HG03354 (cell line): ENCODE results near the gene SLC19A1.

Experiments used
- ATAC-seq: cut with Tn5 transposase; IDR thresholded peaks from one replicate; pipeline ENCODE4 v1.9.1; 2021; ENCODE audit warnings: mild to moderate bottlenecking; ENCODE audit not compliant: unreplicated experiment, poor library complexity, severe bottlenecking

SLC19A1 gene

DNA sequence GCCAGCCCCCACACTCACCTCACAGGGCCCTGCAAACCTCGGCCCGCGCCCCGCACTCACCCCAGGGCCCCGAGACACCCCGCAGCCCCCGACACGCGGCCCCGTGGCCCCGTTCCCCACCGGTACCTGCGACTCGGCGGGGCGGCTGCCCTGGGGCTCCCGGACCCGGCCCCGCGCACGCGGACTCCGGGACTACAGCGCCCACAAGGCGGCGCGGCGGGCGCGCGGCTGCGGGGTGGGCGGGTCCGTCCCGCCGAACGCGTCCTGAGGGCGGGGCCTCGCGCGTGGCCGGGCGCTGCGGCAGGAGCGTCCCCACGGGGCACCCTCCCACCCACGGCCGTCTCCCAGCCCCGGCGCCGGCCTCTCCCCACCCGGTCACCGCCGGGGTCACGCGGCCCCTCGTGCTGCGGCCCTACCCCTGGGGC is at the start of gene SLC19A1:
TSS of gene SLC19A1 (minus strand) at position 199 of the 425 bp plus-strand sequence. CDS start 4,481 bp downstream, outside the sequence.
- peak; percentile 69 for ATAC-seq

DNA sequence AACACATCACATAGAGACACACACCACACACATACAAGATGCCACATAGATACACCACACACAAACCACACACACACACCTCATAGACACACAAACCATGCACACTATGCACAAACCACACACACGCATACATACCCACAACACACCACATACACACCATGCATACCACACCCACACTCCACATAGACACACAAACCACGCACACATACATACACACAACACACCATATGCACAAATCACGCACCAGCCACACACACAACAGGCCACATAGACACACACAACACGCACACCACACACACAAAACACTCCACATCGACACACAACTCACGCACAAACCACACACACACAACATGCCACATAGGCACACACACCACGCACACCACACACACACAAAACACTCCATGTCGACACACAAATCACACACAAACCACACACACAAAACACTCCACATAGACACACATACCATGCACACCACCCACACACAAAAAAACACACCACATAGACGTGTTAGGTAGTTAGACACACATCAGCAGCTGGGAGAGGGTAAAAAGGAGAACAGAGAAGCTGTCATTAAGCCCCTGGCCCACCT is 49.5 kb upstream of the SLC19A1 start:
- ATAC-seq, result no peak

DNA sequence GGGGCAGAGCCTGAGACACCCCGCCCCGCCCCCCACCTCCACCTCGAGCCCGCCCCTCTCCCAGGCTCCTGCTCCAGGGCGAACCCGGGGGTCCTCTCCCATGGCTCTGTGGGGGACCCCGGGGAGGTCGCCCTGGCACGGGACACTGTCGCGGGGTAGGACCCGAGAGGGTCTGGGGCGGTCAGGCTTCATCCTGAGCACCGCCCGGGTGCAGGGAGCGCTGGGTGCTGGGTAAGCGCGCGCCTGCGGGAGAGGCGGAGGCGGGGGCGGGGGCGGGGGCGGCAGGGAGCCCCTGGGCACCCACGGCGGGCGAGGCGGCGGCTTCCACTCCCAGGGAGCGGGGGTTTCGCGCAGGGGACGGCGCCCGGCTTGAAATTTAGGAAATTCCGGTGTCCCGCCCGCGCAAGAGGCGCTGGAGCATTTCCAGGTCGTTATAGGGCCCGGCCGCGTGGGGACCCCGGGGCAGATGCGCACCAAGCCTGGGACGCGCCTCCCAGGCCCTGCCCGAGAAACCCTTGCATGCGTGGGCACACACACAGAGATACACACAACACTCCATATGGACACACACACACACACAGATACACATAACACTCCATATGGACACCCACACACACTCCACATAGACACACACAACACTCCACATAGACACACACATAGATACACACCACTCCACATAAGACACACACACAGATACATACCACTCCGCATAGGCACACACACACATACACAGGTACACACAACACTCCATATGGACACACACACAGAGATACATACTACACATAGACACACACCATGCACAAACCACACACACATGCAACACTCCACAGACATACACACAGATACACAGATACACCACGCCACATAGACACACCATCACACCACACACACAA is 48.7 kb upstream of the SLC19A1 start:
- ATAC-seq, result no peak

DNA sequence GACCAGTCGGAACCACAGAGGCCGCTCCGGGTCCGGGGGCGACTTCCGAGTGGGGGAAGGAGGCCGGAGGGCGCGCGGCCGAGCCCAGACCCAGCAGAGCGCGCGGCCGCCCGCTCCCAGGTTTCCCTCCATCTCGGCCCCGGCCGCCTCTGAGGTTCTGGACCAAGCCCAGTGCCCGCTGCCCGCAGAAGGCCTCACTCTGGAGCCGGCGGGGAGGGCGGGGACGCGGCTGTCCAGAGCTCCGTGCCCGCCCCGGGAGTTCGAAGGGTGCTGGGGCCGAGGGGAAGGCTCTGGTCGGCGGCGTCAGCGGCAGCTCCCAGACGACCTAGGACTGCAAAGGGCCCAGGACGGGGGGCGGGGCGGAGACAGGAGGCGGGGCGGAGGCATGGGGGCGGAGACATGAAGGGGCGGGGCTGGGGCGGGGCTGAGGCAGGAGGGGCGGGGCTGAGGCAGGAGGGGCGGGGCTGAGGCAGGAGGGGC is 48.0 kb upstream of the SLC19A1 start:
- no peak for ATAC-seq

DNA sequence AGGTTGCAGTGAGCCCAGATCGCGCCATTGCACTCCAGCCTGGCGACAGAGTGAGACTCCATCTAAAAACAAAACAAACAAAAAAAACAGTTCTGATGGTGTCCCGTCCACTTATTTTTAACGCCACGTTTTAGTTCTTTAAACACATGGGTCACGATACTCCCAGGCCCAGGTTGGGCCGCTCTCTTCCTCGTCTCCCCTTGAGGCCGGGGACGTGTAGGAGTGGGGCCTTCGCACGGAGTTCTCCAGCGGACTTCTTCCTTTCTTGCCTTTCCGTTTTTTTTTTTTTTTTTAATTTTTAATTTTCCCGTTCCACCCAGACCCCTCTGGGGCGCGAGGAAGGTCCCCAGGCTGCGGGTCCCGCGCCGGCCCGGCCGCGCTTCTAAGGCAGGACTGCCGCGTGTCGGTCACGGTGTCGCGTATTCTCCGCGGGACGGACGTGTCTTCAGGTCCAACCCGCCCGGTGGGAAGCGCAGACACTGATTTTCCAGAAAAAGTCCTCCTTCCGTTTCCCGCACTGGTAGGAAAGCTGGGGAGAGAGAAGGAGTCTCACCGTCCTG is 47.5 kb upstream of the SLC19A1 start:
- no peak for ATAC-seq

DNA sequence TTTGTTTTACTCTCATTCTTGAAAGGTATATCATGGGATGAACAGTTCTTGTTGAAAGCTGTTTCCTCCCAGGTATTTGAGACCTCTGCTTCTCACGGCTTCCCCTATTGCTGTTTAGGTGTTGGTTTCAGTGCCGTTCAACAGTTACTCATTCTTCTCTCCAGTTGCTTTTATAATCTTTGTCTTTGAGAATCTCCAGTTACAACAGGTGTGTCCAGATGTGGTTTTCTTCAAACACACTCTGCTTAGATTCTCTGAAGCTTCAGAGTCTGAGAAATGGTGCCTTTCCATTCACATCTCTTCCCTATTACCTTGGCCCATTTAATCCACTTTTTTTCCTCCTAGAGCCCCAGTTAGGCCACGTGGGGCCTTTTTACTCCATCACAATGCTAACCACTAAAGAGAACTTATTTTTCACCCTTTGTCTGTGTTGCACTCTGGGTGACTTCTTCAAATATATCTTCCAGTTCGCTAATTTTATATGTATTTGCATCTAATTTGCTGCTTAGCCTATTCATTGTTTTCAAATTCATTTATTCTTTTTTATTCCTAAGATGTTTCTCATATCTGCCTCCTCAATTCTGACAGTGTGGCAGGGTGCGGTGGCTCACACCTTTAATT is 46.7 kb upstream of the SLC19A1 start:
- ATAC-seq, result no peak

DNA sequence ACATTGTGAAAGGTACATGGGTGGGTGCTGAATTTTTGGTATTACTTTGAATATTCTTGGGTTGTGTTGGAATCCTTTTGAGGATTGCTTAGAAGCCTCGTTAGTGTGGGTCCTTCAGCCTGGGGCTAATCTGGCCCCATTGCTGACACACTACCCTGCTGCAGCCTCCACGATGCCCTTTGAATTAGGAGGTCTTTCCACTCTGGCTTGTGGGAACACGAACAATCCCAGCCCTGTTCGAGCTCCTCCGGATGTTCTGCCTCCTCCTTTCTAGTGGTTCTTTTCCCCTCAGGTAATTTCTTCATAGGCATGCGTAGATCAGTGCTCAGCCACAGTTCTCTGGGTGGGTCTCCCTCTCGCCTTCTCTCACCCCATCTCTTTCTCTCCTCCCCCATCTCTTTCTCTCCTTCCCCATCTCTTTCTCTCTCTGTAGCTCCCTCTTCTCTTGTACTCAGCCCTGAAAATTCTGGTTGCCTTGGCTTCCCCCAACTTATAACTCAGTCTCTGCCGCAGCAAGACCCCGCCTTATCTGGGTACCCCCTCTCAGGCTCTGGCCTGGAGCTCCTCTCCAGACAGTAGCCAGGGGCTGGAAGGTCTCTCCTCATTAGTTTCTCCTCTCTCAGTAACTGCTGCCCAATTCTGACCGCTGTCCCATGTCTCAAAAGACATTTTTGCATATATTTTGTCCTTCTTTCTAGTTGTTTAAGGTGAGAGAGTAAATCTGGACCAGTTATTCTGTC is 46.0 kb upstream of the SLC19A1 start:
- ATAC-seq, result no peak

DNA sequence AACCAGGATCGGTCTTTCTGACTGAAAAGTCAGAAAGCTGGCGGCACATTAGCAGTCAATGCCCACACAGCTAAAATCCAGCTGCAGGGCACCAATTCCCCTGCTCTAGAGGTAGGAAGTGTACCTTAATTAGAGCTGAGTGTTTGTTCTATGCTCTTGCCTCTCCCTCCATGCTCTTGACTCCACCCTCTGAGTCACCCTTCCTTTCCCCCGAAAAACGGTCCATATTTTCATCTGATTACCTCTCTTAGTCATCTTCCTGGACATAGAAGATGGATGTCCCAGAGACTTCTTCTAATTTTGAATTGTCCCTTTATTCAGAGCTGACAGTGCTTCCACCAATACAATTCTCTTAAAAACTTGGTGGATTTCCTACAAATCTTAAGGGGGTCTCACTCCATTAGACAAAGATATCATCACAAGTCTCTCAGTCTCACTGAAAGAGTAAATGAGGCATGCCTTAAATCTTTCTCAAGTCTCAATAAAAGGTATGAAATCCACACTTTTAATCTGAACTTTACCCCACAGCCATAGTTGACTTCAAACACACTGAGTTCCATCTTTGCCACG is 44.1 kb upstream of the SLC19A1 start:
- ATAC-seq, result no peak

DNA sequence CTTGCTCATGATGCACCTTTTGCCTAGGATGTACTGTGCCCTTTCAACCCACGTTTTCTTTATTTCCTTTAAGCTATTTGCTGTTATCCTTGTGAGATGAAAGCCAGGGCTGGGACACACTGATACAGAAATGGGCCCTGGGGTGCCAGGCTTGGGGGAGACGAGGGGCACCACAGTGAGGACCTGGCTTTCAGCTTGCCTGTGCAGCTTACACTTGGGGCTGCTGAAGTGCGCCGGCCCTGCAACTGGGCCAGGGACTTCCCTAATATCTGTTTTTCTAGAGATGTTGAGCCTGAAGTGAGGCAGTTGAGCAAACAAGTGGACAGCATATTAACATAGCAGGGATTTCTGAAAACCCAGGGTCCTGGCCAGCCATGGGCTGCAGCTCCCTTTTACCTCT is 42.5 kb upstream of the SLC19A1 start:
- ATAC-seq, result no peak

DNA sequence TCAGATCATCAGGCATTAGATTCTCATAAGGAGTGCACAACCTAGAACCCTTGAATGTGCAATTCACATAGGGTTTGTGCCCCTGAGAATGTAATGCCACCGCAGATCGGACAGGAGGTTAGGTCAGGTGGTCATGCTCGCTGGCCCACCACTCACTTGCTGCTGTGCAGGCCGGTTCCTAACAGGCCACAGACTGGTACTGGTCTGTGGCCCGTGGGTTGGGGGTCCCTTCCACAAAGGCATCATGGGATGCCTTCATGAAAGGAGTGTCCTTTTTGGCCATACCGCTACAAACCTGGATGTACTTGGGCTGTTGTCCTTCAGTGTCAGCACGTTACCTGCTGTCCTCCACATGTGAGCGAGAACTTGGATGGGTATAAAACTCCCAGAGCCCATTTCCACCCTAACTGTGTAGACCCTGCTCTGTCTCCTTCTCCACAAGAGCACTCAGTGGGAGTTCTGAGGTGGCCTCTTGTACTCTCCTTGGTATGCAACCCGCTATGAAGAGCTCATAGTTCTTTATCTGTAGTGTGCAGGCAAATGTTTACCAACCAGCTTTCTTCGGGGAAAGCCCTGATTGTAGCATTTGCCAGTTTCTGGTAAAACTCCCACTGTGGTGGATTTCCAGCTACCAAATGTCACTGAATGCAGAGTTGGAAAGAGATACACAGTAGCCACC is 41.7 kb upstream of the SLC19A1 start:
- no peak for ATAC-seq

DNA sequence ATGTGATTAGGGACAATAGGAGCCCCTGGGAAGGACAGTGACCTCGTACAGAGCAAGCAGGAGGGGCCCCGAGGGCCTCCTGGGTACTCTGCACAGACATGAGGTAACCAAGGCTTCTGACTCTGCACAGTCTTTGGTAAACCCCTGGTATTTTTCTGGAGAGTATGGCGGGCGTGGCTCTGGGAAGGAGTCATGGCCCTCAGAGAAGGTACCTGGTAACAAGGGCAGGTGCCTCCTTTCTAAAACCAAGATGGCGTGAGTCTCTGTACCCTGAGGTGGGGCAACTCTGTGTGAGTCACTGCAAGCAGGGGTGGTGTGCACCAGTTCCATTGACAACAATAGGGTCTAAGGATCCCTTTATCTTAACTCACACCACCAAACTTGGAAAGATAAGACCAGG is 39.9 kb upstream of the SLC19A1 start:
- ATAC-seq, result no peak

DNA sequence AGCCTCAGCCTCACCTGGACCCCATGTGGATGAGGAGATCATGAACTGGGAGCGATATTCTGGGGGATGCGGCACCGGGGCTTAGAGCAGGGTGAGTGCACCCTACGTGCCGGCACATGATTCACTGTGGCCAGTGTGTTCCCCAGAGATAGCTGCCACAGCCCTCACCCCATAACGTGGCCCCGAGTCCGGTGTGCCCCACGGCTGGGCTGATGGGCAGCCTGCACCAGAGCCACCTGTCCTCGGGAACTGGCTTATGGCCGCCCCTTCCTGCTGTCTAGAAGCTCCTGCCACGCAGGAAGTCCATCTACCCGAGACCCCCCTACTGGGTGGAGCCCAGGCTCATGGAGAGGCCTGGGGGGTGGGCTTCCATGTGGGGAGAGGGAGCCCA is 39.1 kb upstream of the SLC19A1 start:
- no peak for ATAC-seq

DNA sequence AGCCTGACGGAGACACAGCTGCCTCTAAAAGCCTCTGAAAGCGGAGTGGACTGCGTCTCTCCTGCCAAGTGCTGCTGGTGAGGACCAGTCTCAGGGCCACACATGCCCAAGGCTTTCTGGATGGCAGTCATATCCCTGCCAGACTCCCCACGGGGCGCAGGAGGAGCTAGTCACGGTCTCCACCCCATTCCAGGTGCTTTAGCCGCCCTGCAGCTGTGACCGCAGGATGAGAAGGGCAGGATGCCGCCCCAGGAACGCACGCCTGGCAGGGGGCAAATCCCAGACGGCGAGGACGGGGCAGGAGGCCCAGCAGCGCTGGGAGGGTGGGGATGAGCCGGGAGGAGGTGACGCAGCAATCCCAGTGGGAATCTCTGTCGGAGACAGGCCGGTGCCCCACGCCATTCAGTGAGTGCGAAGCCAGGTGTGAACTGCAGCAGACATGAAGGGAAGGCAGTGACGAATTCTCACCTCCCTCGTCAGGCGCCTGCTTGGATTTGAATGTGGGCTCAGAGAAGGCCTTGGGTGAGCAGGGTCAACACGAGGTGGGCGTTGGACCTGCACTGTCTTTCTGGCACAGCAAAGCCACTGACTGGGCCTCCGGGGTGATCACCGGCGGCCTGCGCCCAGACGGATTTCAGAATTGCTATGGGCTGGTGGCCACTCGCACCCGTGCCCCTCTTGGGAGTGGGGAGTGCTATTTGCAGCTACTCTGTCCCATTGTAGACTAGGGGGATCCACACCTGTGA is 38.5 kb upstream of the SLC19A1 start:
- ATAC-seq, result no peak

DNA sequence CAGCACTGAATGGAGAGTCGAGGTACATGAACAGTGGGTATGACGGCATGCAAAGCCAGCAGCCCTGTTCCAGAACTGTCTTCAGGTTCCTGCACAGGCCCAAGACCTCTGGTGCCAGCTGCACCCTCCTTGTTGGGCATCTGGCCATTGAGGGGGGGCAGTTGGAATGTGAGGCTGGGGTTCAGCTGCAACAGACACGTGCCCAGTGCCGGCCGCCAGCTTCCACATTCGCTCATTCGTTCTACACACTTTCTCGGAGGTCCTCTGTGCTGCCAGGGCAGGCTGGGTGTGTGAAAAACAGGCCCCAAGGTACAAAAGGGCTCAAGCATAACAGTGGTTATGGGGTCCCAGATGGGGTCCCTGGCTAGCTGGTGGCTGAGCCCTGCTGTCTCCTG is 37.9 kb upstream of the SLC19A1 start:
- no peak for ATAC-seq

DNA sequence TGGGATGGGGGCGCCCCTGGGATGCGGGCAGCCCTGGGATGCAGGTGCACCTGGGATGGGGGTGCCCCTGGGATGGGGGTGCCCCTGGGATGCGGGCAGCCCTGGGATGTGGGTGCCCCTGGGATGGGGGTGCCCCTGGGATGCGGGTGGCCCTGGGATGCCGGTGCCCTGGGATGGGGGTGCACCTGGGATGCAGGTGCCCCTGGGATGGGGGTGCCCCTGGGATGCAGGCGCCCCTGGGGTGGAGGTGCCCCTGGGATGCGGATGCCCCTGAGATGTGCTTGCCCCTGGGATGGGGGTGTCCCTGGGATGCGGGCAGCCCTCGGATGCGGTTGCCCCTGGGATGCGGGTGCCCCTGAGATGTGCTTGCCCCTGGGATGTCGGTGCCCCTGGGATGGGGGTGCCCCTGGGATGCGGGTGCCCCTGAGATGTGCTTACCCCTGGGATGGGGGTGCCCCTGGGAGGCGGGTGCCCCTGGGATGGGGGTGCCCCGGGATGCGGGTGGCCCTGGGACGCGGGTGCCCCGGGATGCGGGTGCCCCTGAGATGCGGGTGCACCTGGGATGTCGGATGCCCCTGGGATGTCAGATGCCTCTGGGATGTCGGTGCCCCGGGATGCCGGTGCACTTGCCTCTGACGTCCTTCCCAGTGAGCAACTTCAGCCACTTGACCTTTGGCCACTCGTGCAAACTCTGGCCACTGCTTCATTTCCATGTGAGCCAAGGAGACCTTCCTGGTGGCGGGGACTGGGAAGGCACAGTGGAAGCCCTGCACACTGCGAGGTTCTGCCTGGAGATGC is 37.3 kb upstream of the SLC19A1 start:
- ATAC-seq, result no peak

DNA sequence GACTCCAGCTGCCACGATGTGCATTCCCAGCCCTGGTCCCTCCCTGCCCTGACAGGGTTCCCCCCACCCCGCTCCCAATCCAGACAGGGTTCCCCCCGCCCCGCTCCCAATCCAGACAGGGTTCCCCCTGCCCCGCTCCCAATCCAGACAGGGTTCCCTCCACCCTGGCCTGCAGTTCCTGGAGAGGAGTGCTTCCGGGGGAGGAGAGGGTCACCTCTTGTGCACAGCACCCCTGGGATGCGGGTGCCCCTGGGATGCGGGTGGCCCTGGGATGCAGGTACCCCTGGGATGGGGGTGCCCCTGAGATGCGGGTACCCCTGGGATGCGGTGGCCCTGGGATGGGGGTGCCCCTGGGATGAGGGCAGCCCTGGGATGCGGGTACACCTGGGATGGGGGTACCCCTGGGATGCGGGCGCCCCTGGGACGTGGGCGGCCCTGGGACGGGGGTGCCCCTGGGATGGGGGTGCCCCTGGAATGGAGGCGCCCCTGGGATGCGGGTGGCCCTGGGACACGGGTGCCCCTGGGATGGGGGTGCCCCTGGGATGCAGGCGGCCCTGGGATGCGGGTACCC is 36.7 kb upstream of the SLC19A1 start:
- no peak for ATAC-seq

DNA sequence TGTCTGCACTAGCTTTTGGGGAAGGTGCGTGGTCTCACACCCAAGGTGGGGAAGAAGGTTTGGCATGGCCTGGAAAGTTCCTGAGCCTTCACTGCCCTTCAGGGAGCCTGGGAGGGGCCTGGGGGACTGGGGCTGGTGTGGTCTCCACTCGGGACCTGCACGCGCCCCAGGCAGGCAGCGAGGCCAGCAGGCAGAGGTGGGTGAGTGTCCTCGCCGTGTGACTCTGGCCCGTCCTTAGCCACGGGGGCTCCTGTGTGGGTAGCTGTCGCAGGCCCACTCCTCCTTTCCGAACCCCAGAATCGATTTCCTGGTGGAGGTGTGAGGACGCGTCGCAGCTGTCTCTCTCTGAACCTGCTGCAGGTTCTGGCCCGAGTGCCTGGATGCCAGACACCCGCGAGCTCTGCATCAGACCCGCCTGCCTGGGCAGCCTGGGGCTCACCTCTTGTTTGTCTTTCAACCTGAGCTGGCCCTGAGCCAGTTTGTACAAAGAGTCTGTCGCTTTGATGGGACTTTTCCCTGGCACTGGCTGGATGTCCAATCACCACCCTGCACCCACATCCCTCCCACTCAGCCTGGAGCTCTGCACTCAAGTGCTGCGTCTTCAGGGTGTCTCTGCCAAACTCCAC is 36.0 kb upstream of the SLC19A1 start:
- no peak for ATAC-seq
